Osteoblast (primary cell): ENCODE measurements around the gene CDH12. TPM values are rescaled to one million over a fixed set of nuclear protein-coding genes. Genes with fewer than 3 reads are reported as not detected.

ENCODE experiments used
- DNase-seq: peaks from one replicate; pipeline ENCODE4 v3.0.0; 2011; ENCODE audit warnings: low spot score, mixed read lengths; ENCODE audit not compliant: insufficient read length; ENCODE audit errors: missing footprints
- H2AFZ ChIP-seq: 2 replicates; pipeline ENCODE4 v1.6.0; 2011; ENCODE audit warnings: mild to moderate bottlenecking, low read length
- H3K27ac ChIP-seq: 2 replicates; pipeline ENCODE4 v1.5.1; 2011; ENCODE audit warnings: mild to moderate bottlenecking, low read depth, low read length, moderate library complexity
- H3K27me3 ChIP-seq: 2 replicates; pipeline ENCODE4 v1.6.0; 2012; ENCODE audit warnings: mild to moderate bottlenecking, control low read depth, inconsistent platforms, low read length, moderate library complexity; ENCODE audit not compliant: insufficient read depth
- H3K36me3 ChIP-seq: 2 replicates; pipeline ENCODE4 v1.5.1; 2011; ENCODE audit warnings: mild to moderate bottlenecking, low read length, control low read depth, moderate library complexity; ENCODE audit not compliant: insufficient read depth
- H3K4me1 ChIP-seq: 2 replicates; pipeline ENCODE4 v1.5.1; 2011; ENCODE audit warnings: mild to moderate bottlenecking, low read length, control low read depth, moderate library complexity; ENCODE audit not compliant: insufficient read depth
- H3K4me2 ChIP-seq: 2 replicates; pipeline ENCODE4 v1.6.0; 2011; ENCODE audit warnings: mild to moderate bottlenecking, low read length; ENCODE audit not compliant: insufficient read depth
- H3K4me3 ChIP-seq: fragments of 200-600 bp; sonication (generic); 3 replicates; pipeline ENCODE4 v1.5.1; 2012; ENCODE audit warnings: mild to moderate bottlenecking, low read length, inconsistent platforms; ENCODE audit not compliant: insufficient read depth
- H3K79me2 ChIP-seq: 2 replicates; pipeline ENCODE4 v1.6.0; 2012; ENCODE audit warnings: mild to moderate bottlenecking, low read length, control low read depth, inconsistent platforms; ENCODE audit not compliant: insufficient read depth
- H3K9me3 ChIP-seq: 2 replicates; pipeline ENCODE4 v1.5.1; 2011; ENCODE audit warnings: low read depth, low read length, control low read depth
- H4K20me1 ChIP-seq: 2 replicates; pipeline ENCODE4 v1.6.0; 2012; ENCODE audit warnings: mild to moderate bottlenecking, low read length, control low read depth; ENCODE audit not compliant: insufficient read depth
- CTCF ChIP-seq: IDR thresholded peaks from 2 replicates; pipeline ENCODE4 v1.5.1; 2011; ENCODE audit warnings: mild to moderate bottlenecking, low read depth, low read length, moderate library complexity; ENCODE audit errors: extremely low read depth
- total RNA-seq: library from RNA; depleted of rRNA; stranded (reverse); fragments of >200 nt; gene quantifications from 2 replicates; pipeline ENCODE4 v1.2.3, GENCODE V29; 2012

The CDH12 gene
- total RNA-seq, 1 donor = not detected

- H3K9me3 ChIP-seq = peaks cover 3% of the 10 kb centered on the region
- H3K79me2 ChIP-seq = no peaks in the 10 kb centered on the region
- no peaks in the 10 kb centered on the region for H4K20me1 ChIP-seq
- H3K27me3 ChIP-seq = no peaks in the 10 kb centered on the region
- DNase-seq = no peak
- no peak for TF ChIP-seq CTCF
- no peak overlapping the region for H3K4me3 ChIP-seq
- no peak overlapping the region for H2AFZ ChIP-seq
- no peak overlapping the region for H3K4me2 ChIP-seq
- no peaks in the 10 kb centered on the region for H3K36me3 ChIP-seq
- no peak overlapping the region for H3K27ac ChIP-seq
- no peaks in the 10 kb centered on the region for H3K4me1 ChIP-seq
Observed at GRCh38 chr5:22594491-22594890, 258.7 kb downstream of the CDH12 start.

- no peaks in the 10 kb centered on the region for H3K79me2 ChIP-seq
- no peaks in the 10 kb centered on the region for H3K27me3 ChIP-seq
- H3K9me3 ChIP-seq = no peaks in the 10 kb centered on the region
- H3K4me3 ChIP-seq = no peak overlapping the region
- DNase-seq = no peak
- H4K20me1 ChIP-seq = no peaks in the 10 kb centered on the region
- H3K36me3 ChIP-seq = no peaks in the 10 kb centered on the region
- H3K4me2 ChIP-seq = no peak overlapping the region
- H3K4me1 ChIP-seq = no peaks in the 10 kb centered on the region
- H3K27ac ChIP-seq = no peak overlapping the region
- no peak overlapping the region for H2AFZ ChIP-seq
- TF ChIP-seq CTCF = no peak
Observed at GRCh38 chr5:22593592-22593991, 259.6 kb downstream of the CDH12 start.

GRCh38 chr5:22591461-22591860 lies 261.7 kb downstream of the CDH12 start:
- H2AFZ ChIP-seq = no peak overlapping the region
- H3K27me3 ChIP-seq = no peaks in the 10 kb centered on the region
- TF ChIP-seq CTCF = no peak
- H3K27ac ChIP-seq = no peak overlapping the region
- DNase-seq = no peak
- no peaks in the 10 kb centered on the region for H3K36me3 ChIP-seq
- H3K4me2 ChIP-seq = no peak overlapping the region
- H3K9me3 ChIP-seq = no peaks in the 10 kb centered on the region
- H3K4me3 ChIP-seq = no peak overlapping the region
- H3K79me2 ChIP-seq = no peaks in the 10 kb centered on the region
- no peaks in the 10 kb centered on the region for H3K4me1 ChIP-seq
- H4K20me1 ChIP-seq = no peaks in the 10 kb centered on the region

- Histone ChIP-seq H3K4me1 (no peaks in the 10 kb centered on the region), H3K4me3 (no peak overlapping the region), H3K79me2 (no peaks in the 10 kb centered on the region), H3K36me3 (no peaks in the 10 kb centered on the region), H3K4me2 (no peak overlapping the region), H3K27ac (no peak overlapping the region), H4K20me1 (no peaks in the 10 kb centered on the region), H2AFZ (no peak overlapping the region), H3K27me3 (no peaks in the 10 kb centered on the region), H3K9me3 (no peaks in the 10 kb centered on the region)
- no peak for TF ChIP-seq CTCF
- no peak for DNase-seq
Observed at GRCh38 chr5:22590677-22591268, 262.4 kb downstream of the CDH12 start.
